Esophagus squamous epithelium (tissue), 5 donors: ENCODE measurements around the gene PRR12. TPM values are rescaled to one million over a fixed set of nuclear protein-coding genes. Genes with fewer than 3 reads are reported as not detected.

ENCODE experiments used
- DNase-seq: peaks from one replicate; lab custom pipeline; 2025; lab: John Stamatoyannopoulos, UW
- H3K27ac ChIP-seq, 4 donors: fragments of 200-600 bp; sonication (generic); one replicate each; pipeline ENCODE4 v1.5.1; 2016 to 2019; ENCODE audit warnings: mild to moderate bottlenecking in 1 of 4
- H3K27me3 ChIP-seq, 4 donors: fragments of 200-600 bp; sonication (generic); 1 replicate in 3 of 4; 2 replicates in 1 of 4; pipeline versions ENCODE4 v1.5.1 to v1.6.0; 2017 to 2021; ENCODE audit warnings: antibody characterized with exemption in 1 of 4
- H3K36me3 ChIP-seq, 3 donors: fragments of 200-600 bp; sonication (generic); one replicate each; pipeline ENCODE4 v1.5.1; 2016 to 2019
- H3K4me1 ChIP-seq, 3 donors: fragments of 200-600 bp; sonication (generic); one replicate each; pipeline ENCODE4 v1.5.1; 2017 to 2019
- H3K4me3 ChIP-seq, 4 donors: fragments of 200-600 bp; sonication (generic); 1 replicate in 3 of 4; 2 replicates in 1 of 4; pipeline ENCODE4 v1.5.1; 2016 to 2019; ENCODE audit warnings: mild to moderate bottlenecking in 2 of 4, moderate library complexity in 1 of 4
- H3K9me3 ChIP-seq, 3 donors: fragments of 200-600 bp; sonication (generic); one replicate each; pipeline ENCODE4 v1.5.1; 2016 to 2019
- POLR2A ChIP-seq, 4 donors: fragments of 450-650 bp; IDR thresholded peaks; one replicate each; pipeline ENCODE4 v1.6.1; 2017; ENCODE audit warnings: antibody characterized with exemption in 4 of 4, mild to moderate bottlenecking in 4 of 4, moderate library complexity in 3 of 4
- WGBS, 2 donors: methylation state at CpG; one replicate each; pipeline ENCODE4 v1.1.5; 2018; 5-methylcytosine and 5-hydroxymethylcytosine counted together
- intact Hi-C: fragments of 100-400 bp; cut with DNase I; formaldehyde crosslinking; loops from one replicate; pipeline ENCODE4 v1.15.0; 2022
- total RNA-seq, 4 donors: library from RNA; depleted of rRNA; stranded (reverse); fragments of >200 nt; gene quantifications; one replicate each; pipeline ENCODE4 v1.1.0, GENCODE V29; 2016
- TF ChIP-seq, protein P1 (sequence below), 6 experiments: fragments of 450-650 bp in 4 of 6; fragments of 200-600 bp in 2 of 6; sonication (generic) in 2 of 6; IDR thresholded peaks; one replicate each; pipeline ENCODE4 v1.5.1; 2016 to 2019; ENCODE audit warnings: antibody characterized with exemption in 6 of 6, mild to moderate bottlenecking in 4 of 6, moderate library complexity in 4 of 6
- donor health status: DM: yes; HTN: yes; CAD: no.

The PRR12 gene
- total RNA-seq, 4 donors from 2014 or later, result 4.5 to 11.9 (median 7.7) TPM

DNA sequence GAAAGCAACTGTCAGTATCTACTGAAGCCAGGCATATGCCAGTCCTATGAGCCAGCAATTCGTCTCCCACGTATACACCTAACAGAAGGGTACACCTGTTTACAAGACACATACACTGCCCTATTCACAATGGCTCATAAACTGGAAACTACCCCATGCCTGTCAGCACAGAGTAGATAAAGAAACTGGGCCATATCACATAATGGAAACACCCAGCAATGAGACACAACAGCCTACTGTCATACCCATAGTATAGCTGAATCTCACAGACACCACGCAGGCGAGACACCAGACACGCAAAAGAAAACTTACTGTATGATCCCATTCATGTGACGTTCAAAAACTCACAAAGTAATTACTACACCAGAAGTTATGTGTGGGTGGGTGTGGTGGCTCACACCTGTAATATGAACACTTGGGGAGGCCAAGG, 26.4 kb upstream of the PRR12 start:
- no peak for TF ChIP-seq POLR2A (IDR thresholded peaks at IDR 0.05)
- TF ChIP-seq, protein P1, sequence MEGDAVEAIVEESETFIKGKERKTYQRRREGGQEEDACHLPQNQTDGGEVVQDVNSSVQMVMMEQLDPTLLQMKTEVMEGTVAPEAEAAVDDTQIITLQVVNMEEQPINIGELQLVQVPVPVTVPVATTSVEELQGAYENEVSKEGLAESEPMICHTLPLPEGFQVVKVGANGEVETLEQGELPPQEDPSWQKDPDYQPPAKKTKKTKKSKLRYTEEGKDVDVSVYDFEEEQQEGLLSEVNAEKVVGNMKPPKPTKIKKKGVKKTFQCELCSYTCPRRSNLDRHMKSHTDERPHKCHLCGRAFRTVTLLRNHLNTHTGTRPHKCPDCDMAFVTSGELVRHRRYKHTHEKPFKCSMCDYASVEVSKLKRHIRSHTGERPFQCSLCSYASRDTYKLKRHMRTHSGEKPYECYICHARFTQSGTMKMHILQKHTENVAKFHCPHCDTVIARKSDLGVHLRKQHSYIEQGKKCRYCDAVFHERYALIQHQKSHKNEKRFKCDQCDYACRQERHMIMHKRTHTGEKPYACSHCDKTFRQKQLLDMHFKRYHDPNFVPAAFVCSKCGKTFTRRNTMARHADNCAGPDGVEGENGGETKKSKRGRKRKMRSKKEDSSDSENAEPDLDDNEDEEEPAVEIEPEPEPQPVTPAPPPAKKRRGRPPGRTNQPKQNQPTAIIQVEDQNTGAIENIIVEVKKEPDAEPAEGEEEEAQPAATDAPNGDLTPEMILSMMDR (IDR thresholded peaks at IDR 0.05), result no peak
- H3K9me3 ChIP-seq, result no peaks in the 10 kb centered on the region
- peaks cover 0 to 19% (median 2%) of the 10 kb centered on the region in 3 donors for H3K36me3 ChIP-seq
- intact Hi-C loops, result no loop called here
- H3K27me3 ChIP-seq, result no peaks in the 10 kb centered on the region
- DNase-seq, result no peak
- H3K4me1 ChIP-seq, result peaks cover 0 to 61% (median 12%) of the 10 kb centered on the region in 3 donors
- H3K27ac ChIP-seq, result no peak overlapping the region
- 83 to 96% methylated on average over 6 of the region's 6 CpGs for WGBS, 2 donors
- no peak overlapping the region for H3K4me3 ChIP-seq

DNA sequence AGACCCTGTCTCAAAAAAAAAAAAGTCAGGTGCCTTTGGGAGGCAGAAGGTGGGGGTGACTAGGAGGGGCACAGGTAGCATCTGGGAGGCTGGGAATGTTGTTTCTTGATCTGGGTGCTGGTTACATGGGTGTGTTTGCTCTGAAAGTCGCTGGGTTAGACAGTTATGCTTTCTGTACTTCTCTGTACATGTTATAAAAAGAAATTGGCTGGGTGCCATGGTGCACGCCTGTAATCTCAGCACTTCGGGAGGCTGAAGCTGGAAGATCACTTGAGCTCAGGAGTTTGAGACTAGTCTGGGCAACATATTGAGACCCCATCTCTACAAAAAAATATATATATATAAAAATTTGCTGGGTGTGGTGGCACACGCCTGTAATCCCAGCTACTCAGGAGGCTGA, 25.7 kb upstream of the PRR12 start:
- 38 to 45% methylated on average over 4 of the region's 4 CpGs for WGBS, 2 donors
- Histone ChIP-seq H3K9me3 (no peaks in the 10 kb centered on the region), H3K4me1 (peaks cover 0 to 61% (median 12%) of the 10 kb centered on the region in 3 donors), H3K27ac (peak overlapping the region in 1 of 4 donors; percentile 4), H3K27me3 (no peaks in the 10 kb centered on the region), H3K36me3 (peaks cover 0 to 12% (median 0%) of the 10 kb centered on the region in 3 donors), H3K4me3 (no peak overlapping the region)
- no peak for DNase-seq
- TF ChIP-seq POLR2A (IDR thresholded peaks at IDR 0.05), result no peak
- TF ChIP-seq, protein P1 (IDR thresholded peaks at IDR 0.05), result no peak
- intact Hi-C loops, result no loop called here

DNA sequence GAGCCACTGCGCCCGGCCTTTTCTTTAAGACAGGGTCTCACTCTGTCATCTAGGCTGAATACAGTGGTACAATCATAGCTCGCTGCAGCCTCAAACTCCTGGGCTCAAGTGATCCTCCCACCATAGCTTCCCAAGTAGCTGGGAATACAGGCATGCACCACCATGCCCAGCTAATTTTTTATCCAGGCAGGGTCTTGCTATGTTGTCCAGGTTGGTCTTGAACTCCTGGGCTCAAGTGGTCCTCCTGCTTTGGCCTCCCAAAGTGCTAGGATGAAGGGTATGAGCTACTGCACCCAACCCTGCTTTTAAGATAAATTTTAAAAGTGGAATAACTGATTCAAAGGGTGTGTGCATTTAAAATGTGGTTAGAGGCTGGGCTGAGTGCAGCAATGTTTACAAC, 24.7 kb upstream of the PRR12 start:
- Histone ChIP-seq H3K27me3 (no peaks in the 10 kb centered on the region), H3K36me3 (peaks cover 0 to 6% (median 0%) of the 10 kb centered on the region in 3 donors), H3K4me1 (peaks cover 0 to 61% (median 19%) of the 10 kb centered on the region in 3 donors), H3K27ac (peak overlapping the region in 1 of 4 donors; percentile 17), H3K4me3 (no peak overlapping the region), H3K9me3 (no peaks in the 10 kb centered on the region)
- intact Hi-C loops, result no loop called here
- DNase-seq, result no peak
- WGBS, 2 donors, result 73 to 100% methylated on average over 3 of the region's 3 CpGs
- TF ChIP-seq, protein P1 (IDR thresholded peaks at IDR 0.05), result no peak
- no peak for TF ChIP-seq POLR2A (IDR thresholded peaks at IDR 0.05)

DNA sequence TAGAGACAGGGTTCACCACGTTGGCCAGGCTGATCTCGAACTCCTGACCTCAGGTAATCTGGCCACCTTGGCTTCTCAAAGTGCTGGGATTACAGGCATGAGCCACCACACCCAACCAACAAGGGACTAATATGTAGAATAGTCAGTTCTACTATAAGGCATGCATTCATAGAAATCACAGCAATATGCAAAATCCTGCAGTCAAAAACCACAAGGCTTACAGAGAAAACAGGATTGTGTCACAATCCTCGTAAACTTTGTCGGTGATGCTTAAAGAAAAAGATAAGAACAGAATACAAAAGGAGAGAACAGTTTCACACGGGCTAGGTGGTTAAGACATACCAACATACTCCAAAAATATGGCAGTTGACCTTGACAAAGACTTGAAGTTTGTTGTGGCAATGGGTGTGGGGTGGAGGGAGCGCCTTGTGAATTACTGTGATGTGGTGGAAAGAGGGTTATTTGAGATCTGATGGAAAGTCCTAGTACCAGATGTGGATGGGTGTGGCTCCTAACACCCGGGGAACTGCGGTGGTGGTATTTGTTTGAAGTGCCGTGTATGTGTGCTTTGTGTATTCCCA, 23.0 kb upstream of the PRR12 start:
- peak overlapping the region in 3 of 4 donors; percentile 13 to 43 (median 34) for H3K27ac ChIP-seq
- no peaks in the 10 kb centered on the region for H3K27me3 ChIP-seq
- peaks cover 0 to under 1% (median 0%) of the 10 kb centered on the region in 3 donors for H3K36me3 ChIP-seq
- H3K4me1 ChIP-seq, result peaks cover 0 to 54% (median 19%) of the 10 kb centered on the region in 3 donors
- no peak overlapping the region for H3K4me3 ChIP-seq
- TF ChIP-seq, protein P1 (IDR thresholded peaks at IDR 0.05), result no peak
- TF ChIP-seq POLR2A (IDR thresholded peaks at IDR 0.05), result no peak
- intact Hi-C loops, result no loop called here
- WGBS, 2 donors, result 49 to 51% methylated on average over 7 to 9 of the region's 9 CpGs
- H3K9me3 ChIP-seq, result no peaks in the 10 kb centered on the region
- no peak for DNase-seq

DNA sequence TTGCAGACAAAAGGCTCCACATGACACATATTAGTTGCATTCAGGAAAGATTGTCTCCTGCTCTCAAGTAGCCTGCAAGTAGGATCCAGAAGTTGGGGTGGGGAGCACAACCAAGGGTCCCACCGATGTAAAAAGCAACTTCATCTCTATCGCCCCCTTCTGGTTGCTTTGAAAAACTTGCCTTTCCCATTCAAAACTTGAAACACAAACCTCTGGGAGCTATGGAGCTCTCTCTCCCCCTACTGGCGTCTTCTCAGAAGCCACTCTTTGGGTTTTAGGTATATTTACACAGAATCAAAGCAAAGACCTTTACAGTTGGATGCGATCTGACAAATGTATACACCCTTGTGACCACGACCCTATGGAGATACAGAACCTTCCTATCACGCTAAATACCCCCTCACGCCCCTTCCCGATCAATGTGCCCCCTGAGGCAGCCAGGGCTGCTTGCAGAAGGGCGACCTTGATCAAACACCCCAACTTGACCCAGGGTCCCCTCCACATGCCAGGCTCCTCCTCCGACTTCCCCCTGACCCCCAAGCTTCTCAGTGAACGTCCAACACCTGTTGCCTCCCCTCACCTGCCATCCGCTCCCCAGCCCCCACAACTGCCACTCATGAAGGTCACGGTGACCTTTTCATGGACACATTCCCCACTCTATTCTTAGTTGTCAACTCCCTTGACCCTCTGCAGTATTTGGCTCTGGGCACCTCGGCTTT, 20.7 kb upstream of the PRR12 start:
- Histone ChIP-seq H3K4me3 (no peak overlapping the region), H3K27ac (no peak overlapping the region), H3K36me3 (peaks cover 0 to 22% (median 0%) of the 10 kb centered on the region in 3 donors), H3K4me1 (peaks cover 0 to 44% (median 12%) of the 10 kb centered on the region in 3 donors), H3K9me3 (no peaks in the 10 kb centered on the region), H3K27me3 (no peaks in the 10 kb centered on the region)
- TF ChIP-seq, protein P1 (IDR thresholded peaks at IDR 0.05), result peak; percentile 96 to 99 (median 98)
- TF ChIP-seq POLR2A (IDR thresholded peaks at IDR 0.05), result no peak
- 25 to 26% methylated on average over 11 to 13 of the region's 14 CpGs for WGBS, 2 donors
- intact Hi-C loops, result loop anchor here (2.0 to 10.0 kb wide), 2 partner anchors 63 to 105 kb away; partner anchors contain the start of gene PRMT1
- DNase-seq, result no peak
